22Rv1 (cell line): ENCODE measurements around the gene TRIM17.

Experiments used
- ZFX ChIP-seq: fragments of 450-650 bp; IDR thresholded peaks from 2 replicates; pipeline ENCODE4 v1.6.1; 2017; ENCODE audit warnings: antibody characterized with exemption, borderline replicate concordance
- TF ChIP-seq, protein P1 (sequence below): fragments of 450-650 bp; IDR thresholded peaks from 2 replicates; pipeline ENCODE4 v1.5.1; 2017; ENCODE audit warnings: mild to moderate bottlenecking

DNA sequence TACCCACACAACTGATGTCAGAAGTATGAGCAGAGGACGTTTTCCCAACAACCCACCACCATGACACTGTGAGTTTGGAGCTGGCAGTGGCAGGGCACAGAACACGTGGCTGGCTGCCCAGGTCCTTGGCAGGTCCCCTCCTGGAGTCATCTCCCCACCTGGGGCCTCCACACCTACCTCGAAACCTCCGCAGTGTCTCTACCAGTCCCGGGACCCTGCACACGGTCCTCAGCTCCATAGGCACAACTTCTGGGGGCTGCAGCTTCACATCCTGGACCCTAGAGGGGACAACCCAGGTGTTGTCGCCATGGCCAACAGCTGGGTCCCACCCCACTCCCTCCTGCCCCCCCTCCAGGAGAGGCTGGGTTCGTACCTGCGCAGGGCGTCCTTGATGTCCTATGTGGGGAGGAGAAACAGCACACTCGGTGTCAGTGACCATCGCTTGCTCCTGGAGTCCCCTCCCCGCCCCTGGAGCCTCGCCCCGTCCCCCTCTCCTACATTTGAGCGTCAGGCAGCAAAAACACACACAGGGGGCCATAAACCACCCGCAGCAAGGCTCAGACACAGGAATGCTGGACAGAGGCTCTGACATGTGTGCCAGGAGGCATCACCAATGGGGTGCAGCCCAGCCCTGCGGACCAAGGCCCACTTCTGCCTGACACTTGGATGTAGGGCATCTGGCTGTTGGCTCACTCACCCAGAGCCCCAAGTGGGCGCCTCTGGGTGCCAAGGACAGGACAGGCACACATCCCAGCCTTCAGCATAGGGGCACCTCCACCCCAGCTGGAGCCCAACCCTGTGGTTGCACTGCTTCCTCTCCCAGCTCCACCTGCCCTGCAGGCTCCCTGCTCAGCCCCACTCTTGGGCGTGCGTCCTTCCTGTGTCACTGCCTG, 19.6 kb downstream of the TRIM17 start:
- TF ChIP-seq, protein P1, sequence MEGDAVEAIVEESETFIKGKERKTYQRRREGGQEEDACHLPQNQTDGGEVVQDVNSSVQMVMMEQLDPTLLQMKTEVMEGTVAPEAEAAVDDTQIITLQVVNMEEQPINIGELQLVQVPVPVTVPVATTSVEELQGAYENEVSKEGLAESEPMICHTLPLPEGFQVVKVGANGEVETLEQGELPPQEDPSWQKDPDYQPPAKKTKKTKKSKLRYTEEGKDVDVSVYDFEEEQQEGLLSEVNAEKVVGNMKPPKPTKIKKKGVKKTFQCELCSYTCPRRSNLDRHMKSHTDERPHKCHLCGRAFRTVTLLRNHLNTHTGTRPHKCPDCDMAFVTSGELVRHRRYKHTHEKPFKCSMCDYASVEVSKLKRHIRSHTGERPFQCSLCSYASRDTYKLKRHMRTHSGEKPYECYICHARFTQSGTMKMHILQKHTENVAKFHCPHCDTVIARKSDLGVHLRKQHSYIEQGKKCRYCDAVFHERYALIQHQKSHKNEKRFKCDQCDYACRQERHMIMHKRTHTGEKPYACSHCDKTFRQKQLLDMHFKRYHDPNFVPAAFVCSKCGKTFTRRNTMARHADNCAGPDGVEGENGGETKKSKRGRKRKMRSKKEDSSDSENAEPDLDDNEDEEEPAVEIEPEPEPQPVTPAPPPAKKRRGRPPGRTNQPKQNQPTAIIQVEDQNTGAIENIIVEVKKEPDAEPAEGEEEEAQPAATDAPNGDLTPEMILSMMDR: no peak
- no peak for TF ChIP-seq ZFX
